CD4-positive, alpha-beta T cell (primary cell): Measurements from ENCODE around the gene RAD51B. TPM values are rescaled to one million over a fixed set of nuclear protein-coding genes. Genes with fewer than 3 reads are reported as not detected.

Experiments
- ATAC-seq: fragments of 200-7000 bp; cut with Tn5 transposase; one replicate; pipeline ENCODE4 v1.10.0; 2022; ENCODE audit warnings: mild to moderate bottlenecking; ENCODE audit not compliant: poor library complexity
- CTCF ChIA-PET: fragments of 350-600 bp; sonication (Branson Sonifier 250); formaldehyde crosslinking; loops from one replicate; lab custom pipeline; 2021; ENCODE audit warnings: antibody characterized with exemption, inconsistent platforms; lab: Charles Lee
- POLR2A ChIA-PET: fragments of 350-600 bp; sonication (Branson Sonifier 250); formaldehyde crosslinking; loops from one replicate; lab custom pipeline; 2021; ENCODE audit warnings: antibody characterized with exemption, inconsistent platforms; lab: Charles Lee
- DNase-seq, 14 experiments: peaks; one replicate each; pipeline ENCODE4 v3.0.0-alpha.2; 2013 to 2020; ENCODE audit warnings: mixed read lengths in 2 of 14
- H3K27ac ChIP-seq, 2 donors: one replicate each; pipeline versions ENCODE4 v1.5.1 to v1.7.0; 2013; ENCODE audit warnings: low read length in 2 of 2, low read depth in 1 of 2, mild to moderate bottlenecking in 1 of 2
- H3K27me3 ChIP-seq, 2 experiments: 1 replicate in 1 of 2; 2 replicates in 1 of 2; pipeline versions ENCODE4 v1.6.1 to v1.7.0; 2013; ENCODE audit warnings: low read length in 2 of 2, control low read depth in 1 of 2, mild to moderate bottlenecking in 1 of 2, moderate library complexity in 1 of 2; ENCODE audit not compliant: insufficient read depth in 2 of 2, control insufficient read depth in 1 of 2
- H3K36me3 ChIP-seq: one replicate; pipeline ENCODE4 v1.6.1; 2013; ENCODE audit warnings: low read length, control low read depth; ENCODE audit not compliant: insufficient read depth
- H3K4me1 ChIP-seq: one replicate; pipeline ENCODE4 v1.6.1; 2013; ENCODE audit warnings: low read length, control low read depth; ENCODE audit not compliant: insufficient read depth
- H3K4me3 ChIP-seq: one replicate; pipeline ENCODE4 v1.5.1; 2013; ENCODE audit warnings: mild to moderate bottlenecking, low read length, moderate library complexity
- H3K9me3 ChIP-seq, 2 experiments: 1 replicate in 1 of 2; 2 replicates in 1 of 2; pipeline versions ENCODE4 v1.6.1 to v1.7.0; 2013; ENCODE audit warnings: low read length in 2 of 2, mild to moderate bottlenecking in 2 of 2, control low read depth in 1 of 2, moderate library complexity in 1 of 2; ENCODE audit not compliant: control insufficient read depth in 1 of 2, insufficient read depth in 1 of 2
- H3K27ac Mint-ChIP-seq: one replicate; pipeline ENCODE4 v1.8.0; 2020; ENCODE audit warnings: mixed read lengths
- H3K27me3 Mint-ChIP-seq: one replicate; pipeline ENCODE4 v1.8.0; 2021; ENCODE audit warnings: mixed read lengths
- H3K36me3 Mint-ChIP-seq: one replicate; pipeline ENCODE4 v1.8.0; 2021; ENCODE audit warnings: low read depth, mixed read lengths
- H3K4me1 Mint-ChIP-seq: one replicate; pipeline ENCODE4 v1.8.0; 2021; ENCODE audit warnings: low read depth, mixed read lengths
- H3K4me3 Mint-ChIP-seq: one replicate; pipeline ENCODE4 v1.8.0; 2020; ENCODE audit warnings: mild to moderate bottlenecking, mixed read lengths
- H3K9me3 Mint-ChIP-seq: one replicate; pipeline ENCODE4 v1.8.0; 2020; ENCODE audit warnings: mixed read lengths
- intact Hi-C, 2 experiments: fragments of 100-400 bp; cut with DNase I in 1 of 2; cut with micrococcal nuclease in 1 of 2; formaldehyde crosslinking; loops; one replicate each; pipeline versions ENCODE4 v1.15.1 to v1.9.0; 2023 to 2025; cut with DNase I, micrococcal nuclease
- total RNA-seq, 174 experiments: library from RNA in 2 of 174; stranded (reverse) in 2 of 174; gene quantifications; one replicate each; pipeline ENCODE4 v1.2.3 and lab custom pipeline; 2021 to 2026
- TF ChIP-seq, protein P1 (sequence below): fragments of 200-600 bp; IDR thresholded peaks from one replicate; pipeline ENCODE4 v1.8.0; 2022; ENCODE audit warnings: antibody characterized with exemption, mild to moderate bottlenecking

RAD51B gene
- total RNA-seq, 2 experiments from 2014 or later: 18.4 to 20.0 TPM

DNA sequence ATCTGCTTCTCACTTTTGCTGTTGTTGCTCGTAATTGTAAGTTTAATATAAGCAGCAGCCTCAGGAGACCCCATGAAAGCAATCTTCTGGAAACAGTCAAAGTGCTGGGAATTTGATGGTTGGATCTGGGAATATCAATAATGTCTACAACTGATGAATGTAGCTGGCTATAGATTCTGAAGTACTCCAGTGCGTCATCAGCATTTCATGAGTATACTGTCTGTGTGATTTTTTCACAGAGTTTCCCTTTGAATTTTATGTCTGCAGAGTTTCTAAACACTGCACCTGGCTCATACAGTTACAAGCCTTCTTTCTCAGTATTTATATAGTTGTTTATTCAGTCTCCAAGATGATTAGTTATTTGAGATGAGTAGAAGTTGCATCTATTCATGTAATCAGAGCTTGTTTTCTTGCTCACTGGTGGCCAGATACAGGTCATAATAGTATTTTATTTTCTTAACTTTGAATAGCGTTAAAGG, 222.3 kb downstream of the RAD51B start:
- Mint-ChIP-seq H3K36me3 (no peaks in the 10 kb centered on the region), H3K4me1 (peaks cover 5% of the 10 kb centered on the region), H3K27ac (no peak overlapping the region), H3K9me3 (no peaks in the 10 kb centered on the region), H3K27me3 (no peaks in the 10 kb centered on the region), H3K4me3 (no peak overlapping the region)
- H3K4me3 ChIP-seq: no peak overlapping the region
- H3K27me3 ChIP-seq: no peaks in the 10 kb centered on the region
- ATAC-seq (no peak), DNase-seq (no peak)
- POLR2A ChIA-PET: no interaction called here
- CTCF ChIA-PET: no interaction called here
- no peaks in the 10 kb centered on the region for H3K4me1 ChIP-seq
- no peaks in the 10 kb centered on the region for H3K36me3 ChIP-seq
- TF ChIP-seq, protein P1, sequence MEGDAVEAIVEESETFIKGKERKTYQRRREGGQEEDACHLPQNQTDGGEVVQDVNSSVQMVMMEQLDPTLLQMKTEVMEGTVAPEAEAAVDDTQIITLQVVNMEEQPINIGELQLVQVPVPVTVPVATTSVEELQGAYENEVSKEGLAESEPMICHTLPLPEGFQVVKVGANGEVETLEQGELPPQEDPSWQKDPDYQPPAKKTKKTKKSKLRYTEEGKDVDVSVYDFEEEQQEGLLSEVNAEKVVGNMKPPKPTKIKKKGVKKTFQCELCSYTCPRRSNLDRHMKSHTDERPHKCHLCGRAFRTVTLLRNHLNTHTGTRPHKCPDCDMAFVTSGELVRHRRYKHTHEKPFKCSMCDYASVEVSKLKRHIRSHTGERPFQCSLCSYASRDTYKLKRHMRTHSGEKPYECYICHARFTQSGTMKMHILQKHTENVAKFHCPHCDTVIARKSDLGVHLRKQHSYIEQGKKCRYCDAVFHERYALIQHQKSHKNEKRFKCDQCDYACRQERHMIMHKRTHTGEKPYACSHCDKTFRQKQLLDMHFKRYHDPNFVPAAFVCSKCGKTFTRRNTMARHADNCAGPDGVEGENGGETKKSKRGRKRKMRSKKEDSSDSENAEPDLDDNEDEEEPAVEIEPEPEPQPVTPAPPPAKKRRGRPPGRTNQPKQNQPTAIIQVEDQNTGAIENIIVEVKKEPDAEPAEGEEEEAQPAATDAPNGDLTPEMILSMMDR: no peak
- intact Hi-C loops: no loop called here
- no peak overlapping the region for H3K27ac ChIP-seq
- H3K9me3 ChIP-seq: no peaks in the 10 kb centered on the region

DNA sequence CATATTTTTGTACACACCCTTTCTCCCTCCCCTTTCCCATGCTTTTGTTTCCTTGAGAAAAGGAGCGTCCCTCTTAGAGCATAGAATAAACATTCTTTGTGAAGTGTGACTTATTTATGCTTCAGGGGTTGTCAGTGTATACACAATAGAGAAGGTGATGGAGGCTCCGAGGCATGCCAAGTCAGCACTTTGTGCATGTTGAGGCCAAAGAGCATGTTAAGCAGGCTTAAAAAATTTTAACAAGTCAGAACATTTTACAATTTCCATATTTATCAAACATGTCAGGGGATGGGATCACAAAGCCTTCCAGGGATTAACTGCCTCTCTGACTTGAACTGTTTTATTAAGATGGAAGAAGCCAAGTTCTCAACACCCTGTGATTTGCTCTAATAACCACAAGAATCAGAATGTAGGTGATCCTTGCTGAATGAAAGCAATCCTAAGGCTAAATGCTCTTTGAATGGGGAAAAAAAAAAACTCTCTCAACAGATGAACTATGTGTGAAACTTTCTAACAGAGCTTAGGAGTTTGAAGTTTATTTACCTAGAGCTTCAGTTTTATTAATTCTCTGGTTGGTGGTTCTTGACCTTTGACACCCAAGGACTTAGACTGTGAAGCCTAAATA, 223.1 kb downstream of the RAD51B start:
- TF ChIP-seq, protein P1: no peak
- H3K9me3 ChIP-seq: no peaks in the 10 kb centered on the region
- no peak overlapping the region for H3K4me3 ChIP-seq
- Mint-ChIP-seq H3K9me3 (no peaks in the 10 kb centered on the region), H3K27me3 (no peaks in the 10 kb centered on the region), H3K27ac (no peak overlapping the region), H3K4me1 (peaks cover 5% of the 10 kb centered on the region), H3K4me3 (no peak overlapping the region), H3K36me3 (peaks cover 1% of the 10 kb centered on the region)
- no peaks in the 10 kb centered on the region for H3K4me1 ChIP-seq
- no peaks in the 10 kb centered on the region for H3K27me3 ChIP-seq
- no peak overlapping the region for H3K27ac ChIP-seq
- no peaks in the 10 kb centered on the region for H3K36me3 ChIP-seq
- CTCF ChIA-PET: no interaction called here
- no peak for ATAC-seq
- POLR2A ChIA-PET: no interaction called here
- no peak for DNase-seq
- intact Hi-C loops: no loop called here

GRCh38 chr14:68043752-68044151, 224.2 kb downstream of the RAD51B start:
- H3K27ac ChIP-seq: no peak overlapping the region
- H3K27me3 Mint-ChIP-seq: no peaks in the 10 kb centered on the region
- ATAC-seq (no peak), DNase-seq (no peak)
- H3K9me3 ChIP-seq: no peaks in the 10 kb centered on the region
- H3K4me1 Mint-ChIP-seq: peaks cover 5% of the 10 kb centered on the region
- intact Hi-C loops: no loop called here
- no peaks in the 10 kb centered on the region for H3K9me3 Mint-ChIP-seq
- TF ChIP-seq, protein P1: no peak
- no peaks in the 10 kb centered on the region for H3K27me3 ChIP-seq
- no peak overlapping the region for H3K4me3 ChIP-seq
- H3K4me1 ChIP-seq: no peaks in the 10 kb centered on the region
- peaks cover 8% of the 10 kb centered on the region for H3K36me3 Mint-ChIP-seq
- ChIA-PET POLR2A (no interaction called here), CTCF (no interaction called here)
- H3K27ac Mint-ChIP-seq: no peak overlapping the region
- no peak overlapping the region for H3K4me3 Mint-ChIP-seq
- H3K36me3 ChIP-seq: no peaks in the 10 kb centered on the region
